ENCODE results near the gene PSTPIP1. TPM values are rescaled to one million over a fixed set of nuclear protein-coding genes. Genes with fewer than 3 reads are reported as not detected.

Gene PSTPIP1
- total RNA-seq, 1 donor from 2014 or later = 13.3 TPM

GRCh38 chr15:76953913-76954312 is 41.0 kb upstream of the PSTPIP1 start:
- Histone ChIP-seq H3K27ac (no peak overlapping the region), H3K9me3 (no peaks in the 10 kb centered on the region), H3K4me1 (no peaks in the 10 kb centered on the region), H3K4me3 (no peak overlapping the region), H3K36me3 (peaks cover 0 to 2% of the 10 kb centered on the region in 2 donors), H3K27me3 (no peaks in the 10 kb centered on the region)
- TF ChIP-seq POLR2A (IDR thresholded peaks at IDR 0.05) (no peak), POLR2AphosphoS5 (IDR thresholded peaks at IDR 0.05; ENCODE audit: insufficient read depth in 1 of 2, low read depth in 1 of 2) (no peak), CTCF (IDR thresholded peaks at IDR 0.05) (no peak)
- no peak for DNase-seq (ENCODE audit: extremely low spot score in 2 of 2)
- intact Hi-C loops (cut with DNase I) = no loop called here

GRCh38 chr15:76954744-76955143 is 40.2 kb upstream of the PSTPIP1 start:
- intact Hi-C loops (cut with DNase I) = no loop called here
- no peaks in the 10 kb centered on the region for H3K36me3 ChIP-seq
- no peak for DNase-seq (ENCODE audit: extremely low spot score in 2 of 2)

GRCh38 chr15:76961268-76962011 is 33.5 kb upstream of the PSTPIP1 start:
- DNase-seq (ENCODE audit: extremely low spot score in 2 of 2) = no peak
- no peak overlapping the region for H3K4me3 ChIP-seq
- H3K27me3 ChIP-seq = no peaks in the 10 kb centered on the region
- H3K9me3 ChIP-seq = no peaks in the 10 kb centered on the region
- no peaks in the 10 kb centered on the region for H3K4me1 ChIP-seq
- intact Hi-C loops (cut with DNase I) = loop anchor here (2.0 kb wide), 1 partner anchor 57 kb away; the partner anchor contains the start of gene SCAPER
- TF ChIP-seq POLR2A (IDR thresholded peaks at IDR 0.05) (no peak), POLR2AphosphoS5 (IDR thresholded peaks at IDR 0.05; ENCODE audit: insufficient read depth in 1 of 2, low read depth in 1 of 2) (no peak), CTCF (IDR thresholded peaks at IDR 0.05) (no peak)
- H3K36me3 ChIP-seq = no peaks in the 10 kb centered on the region
- H3K27ac ChIP-seq = no peak overlapping the region

More at GRCh38 chr15:76954744-76955143, 40.2 kb upstream of the PSTPIP1 start:
- Histone ChIP-seq H3K9me3 (no peaks in the 10 kb centered on the region), H3K27me3 (no peaks in the 10 kb centered on the region), H3K4me1 (no peaks in the 10 kb centered on the region), H3K27ac (no peak overlapping the region), H3K4me3 (no peak overlapping the region)
- TF ChIP-seq CTCF (IDR thresholded peaks at IDR 0.05) = no peak
- TF ChIP-seq POLR2AphosphoS5 (IDR thresholded peaks at IDR 0.05; ENCODE audit: insufficient read depth in 1 of 2, low read depth in 1 of 2) = no peak
- no peak for TF ChIP-seq POLR2A (IDR thresholded peaks at IDR 0.05)

GRCh38 chr15:76962337-76963013 is 32.5 kb upstream of the PSTPIP1 start:
- DNase-seq (ENCODE audit: extremely low spot score in 2 of 2) = no peak
- Histone ChIP-seq H3K27me3 (no peaks in the 10 kb centered on the region), H3K4me3 (no peak overlapping the region), H3K27ac (no peak overlapping the region), H3K4me1 (no peaks in the 10 kb centered on the region), H3K36me3 (no peaks in the 10 kb centered on the region), H3K9me3 (no peaks in the 10 kb centered on the region)
- intact Hi-C loops (cut with DNase I) = no loop called here
- TF ChIP-seq POLR2A (IDR thresholded peaks at IDR 0.05) = no peak
- TF ChIP-seq CTCF (IDR thresholded peaks at IDR 0.05) = no peak
- no peak for TF ChIP-seq POLR2AphosphoS5 (IDR thresholded peaks at IDR 0.05; ENCODE audit: insufficient read depth in 1 of 2, low read depth in 1 of 2)

- DNase-seq (ENCODE audit: extremely low spot score in 2 of 2) = no peak
- Histone ChIP-seq H3K27ac (no peak overlapping the region), H3K9me3 (no peaks in the 10 kb centered on the region), H3K36me3 (no peaks in the 10 kb centered on the region), H3K27me3 (no peaks in the 10 kb centered on the region), H3K4me1 (no peaks in the 10 kb centered on the region), H3K4me3 (no peak overlapping the region)
- TF ChIP-seq POLR2AphosphoS5 (IDR thresholded peaks at IDR 0.05; ENCODE audit: insufficient read depth in 1 of 2, low read depth in 1 of 2) = no peak
- no peak for TF ChIP-seq CTCF (IDR thresholded peaks at IDR 0.05)
- no peak for TF ChIP-seq POLR2A (IDR thresholded peaks at IDR 0.05)
- intact Hi-C loops (cut with DNase I) = no loop called here
Observed at GRCh38 chr15:76963596-76963995, 31.3 kb upstream of the PSTPIP1 start.

Data from vagina (tissue), 2 donors.